ENCODE measurements around the gene S1PR1.

DNA sequence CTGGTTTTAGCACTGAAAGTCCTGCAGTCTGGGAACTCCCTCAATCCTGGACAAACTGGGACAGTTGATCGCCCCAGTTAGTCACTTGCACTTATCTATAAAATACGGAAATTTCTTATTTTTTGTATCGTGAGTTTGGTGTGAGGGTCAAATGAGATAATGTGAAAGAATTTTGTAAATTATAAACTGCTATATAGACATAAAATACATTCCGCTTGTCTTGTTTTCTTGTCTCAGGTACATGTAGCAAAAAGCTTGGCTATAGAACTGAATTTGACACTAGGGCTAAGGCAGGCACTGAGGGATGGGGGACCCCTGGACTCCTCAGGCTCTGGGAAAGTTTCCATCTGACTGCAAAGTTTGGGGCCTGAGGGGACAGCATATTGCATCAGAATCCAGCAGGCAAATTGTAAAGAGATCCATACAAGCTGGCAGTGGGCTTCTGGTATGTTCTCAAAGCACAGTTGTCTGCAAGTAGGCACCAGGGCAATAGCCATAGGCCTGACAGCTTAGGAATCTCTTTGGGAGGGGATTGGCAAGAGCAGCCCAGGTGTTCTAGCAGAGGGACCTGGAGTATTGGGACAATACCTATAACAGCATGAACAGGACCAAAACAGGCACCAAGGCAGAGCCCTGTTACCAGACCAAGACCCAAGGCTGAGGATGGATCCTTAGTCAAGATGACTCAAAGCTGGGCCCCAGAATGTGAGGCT, 44.3 kb downstream of the S1PR1 start:
- TF ChIP-seq SP140L (CRISPR knock-in tag; IDR thresholded peaks at IDR 0.05; ENCODE audit: borderline replicate concordance) = no peak
- no peak for TF ChIP-seq EP300 (IDR thresholded peaks at IDR 0.05; ENCODE audit: low read depth in 2 of 2, low read length in 2 of 2)
- TF ChIP-seq EP300 (CRISPR knock-in tag; IDR thresholded peaks at IDR 0.05; ENCODE audit: borderline replicate concordance) = no peak
- TF ChIP-seq, protein P1, sequence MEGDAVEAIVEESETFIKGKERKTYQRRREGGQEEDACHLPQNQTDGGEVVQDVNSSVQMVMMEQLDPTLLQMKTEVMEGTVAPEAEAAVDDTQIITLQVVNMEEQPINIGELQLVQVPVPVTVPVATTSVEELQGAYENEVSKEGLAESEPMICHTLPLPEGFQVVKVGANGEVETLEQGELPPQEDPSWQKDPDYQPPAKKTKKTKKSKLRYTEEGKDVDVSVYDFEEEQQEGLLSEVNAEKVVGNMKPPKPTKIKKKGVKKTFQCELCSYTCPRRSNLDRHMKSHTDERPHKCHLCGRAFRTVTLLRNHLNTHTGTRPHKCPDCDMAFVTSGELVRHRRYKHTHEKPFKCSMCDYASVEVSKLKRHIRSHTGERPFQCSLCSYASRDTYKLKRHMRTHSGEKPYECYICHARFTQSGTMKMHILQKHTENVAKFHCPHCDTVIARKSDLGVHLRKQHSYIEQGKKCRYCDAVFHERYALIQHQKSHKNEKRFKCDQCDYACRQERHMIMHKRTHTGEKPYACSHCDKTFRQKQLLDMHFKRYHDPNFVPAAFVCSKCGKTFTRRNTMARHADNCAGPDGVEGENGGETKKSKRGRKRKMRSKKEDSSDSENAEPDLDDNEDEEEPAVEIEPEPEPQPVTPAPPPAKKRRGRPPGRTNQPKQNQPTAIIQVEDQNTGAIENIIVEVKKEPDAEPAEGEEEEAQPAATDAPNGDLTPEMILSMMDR (CRISPR knock-in tag; IDR thresholded peaks at IDR 0.05) = no peak
- no peak for TF ChIP-seq HHEX (CRISPR knock-in tag; IDR thresholded peaks at IDR 0.05)
- TF ChIP-seq HCFC1 (IDR thresholded peaks at IDR 0.05; ENCODE audit: low read depth, low read length) = no peak
- no peak for TF ChIP-seq ZNF850 (CRISPR knock-in tag; conservative IDR thresholded peaks at IDR 0.05)
- TF ChIP-seq, protein P2, sequence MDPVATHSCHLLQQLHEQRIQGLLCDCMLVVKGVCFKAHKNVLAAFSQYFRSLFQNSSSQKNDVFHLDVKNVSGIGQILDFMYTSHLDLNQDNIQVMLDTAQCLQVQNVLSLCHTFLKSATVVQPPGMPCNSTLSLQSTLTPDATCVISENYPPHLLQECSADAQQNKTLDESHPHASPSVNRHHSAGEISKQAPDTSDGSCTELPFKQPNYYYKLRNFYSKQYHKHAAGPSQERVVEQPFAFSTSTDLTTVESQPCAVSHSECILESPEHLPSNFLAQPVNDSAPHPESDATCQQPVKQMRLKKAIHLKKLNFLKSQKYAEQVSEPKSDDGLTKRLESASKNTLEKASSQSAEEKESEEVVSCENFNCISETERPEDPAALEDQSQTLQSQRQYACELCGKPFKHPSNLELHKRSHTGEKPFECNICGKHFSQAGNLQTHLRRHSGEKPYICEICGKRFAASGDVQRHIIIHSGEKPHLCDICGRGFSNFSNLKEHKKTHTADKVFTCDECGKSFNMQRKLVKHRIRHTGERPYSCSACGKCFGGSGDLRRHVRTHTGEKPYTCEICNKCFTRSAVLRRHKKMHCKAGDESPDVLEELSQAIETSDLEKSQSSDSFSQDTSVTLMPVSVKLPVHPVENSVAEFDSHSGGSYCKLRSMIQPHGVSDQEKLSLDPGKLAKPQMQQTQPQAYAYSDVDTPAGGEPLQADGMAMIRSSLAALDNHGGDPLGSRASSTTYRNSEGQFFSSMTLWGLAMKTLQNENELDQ (CRISPR knock-in tag; IDR thresholded peaks at IDR 0.05; ENCODE audit: borderline replicate concordance) = no peak
- no peak for TF ChIP-seq EZH2 (conservative IDR thresholded peaks at IDR 0.05; ENCODE audit: low read depth, low read length)
- no peak for TF ChIP-seq ZNF562 (CRISPR knock-in tag; IDR thresholded peaks at IDR 0.05; ENCODE audit: borderline replicate concordance)
- TF ChIP-seq ZNF883 (CRISPR knock-in tag; IDR thresholded peaks at IDR 0.05; ENCODE audit: not compliant biosample characterization) = no peak
- TF ChIP-seq, protein P3, sequence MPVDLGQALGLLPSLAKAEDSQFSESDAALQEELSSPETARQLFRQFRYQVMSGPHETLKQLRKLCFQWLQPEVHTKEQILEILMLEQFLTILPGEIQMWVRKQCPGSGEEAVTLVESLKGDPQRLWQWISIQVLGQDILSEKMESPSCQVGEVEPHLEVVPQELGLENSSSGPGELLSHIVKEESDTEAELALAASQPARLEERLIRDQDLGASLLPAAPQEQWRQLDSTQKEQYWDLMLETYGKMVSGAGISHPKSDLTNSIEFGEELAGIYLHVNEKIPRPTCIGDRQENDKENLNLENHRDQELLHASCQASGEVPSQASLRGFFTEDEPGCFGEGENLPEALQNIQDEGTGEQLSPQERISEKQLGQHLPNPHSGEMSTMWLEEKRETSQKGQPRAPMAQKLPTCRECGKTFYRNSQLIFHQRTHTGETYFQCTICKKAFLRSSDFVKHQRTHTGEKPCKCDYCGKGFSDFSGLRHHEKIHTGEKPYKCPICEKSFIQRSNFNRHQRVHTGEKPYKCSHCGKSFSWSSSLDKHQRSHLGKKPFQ (CRISPR knock-in tag; IDR thresholded peaks at IDR 0.05; ENCODE audit: insufficient replicate concordance) = no peak
